ENCODE measurements around the gene NF1. TPM values are rescaled to one million over a fixed set of nuclear protein-coding genes. Genes with fewer than 3 reads are reported as not detected.

The NF1 gene
- total RNA-seq, 4 donors from 2014 or later = 41.7 to 69.9 (median 54.4) TPM

DNA sequence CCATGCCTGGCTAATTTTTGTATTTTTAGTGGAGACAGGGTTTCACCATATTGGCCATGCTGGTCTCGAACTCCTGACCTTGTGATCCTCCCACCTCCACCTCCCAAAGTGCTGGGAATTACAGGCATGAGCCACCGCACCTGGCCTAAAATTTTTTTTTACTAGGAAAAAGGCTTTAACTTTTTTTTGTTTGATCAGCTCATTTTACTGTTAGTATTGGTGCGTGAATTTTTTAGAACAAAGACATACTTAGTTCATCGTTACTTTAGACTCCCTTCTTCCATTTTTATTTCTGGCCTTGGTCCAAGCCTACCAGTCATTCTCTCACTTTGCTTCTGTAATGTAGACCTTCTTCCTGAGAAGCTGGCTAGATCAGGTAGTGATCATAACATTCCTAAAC lies 271.3 kb downstream of the NF1 start:
- Histone ChIP-seq H3K9me3 (no peaks in the 10 kb centered on the region), H3K27ac (no peak overlapping the region), H3K36me3 (peaks cover 0 to 63% of the 10 kb centered on the region in 2 donors), H3K4me1 (no peaks in the 10 kb centered on the region), H3K27me3 (no peaks in the 10 kb centered on the region), H3K4me3 (no peak overlapping the region)
- WGBS, 2 donors (ENCODE audit: low coverage in 1 of 2) = 98 to 100% methylated on average over 2 to 4 of the region's 4 CpGs
- ATAC-seq = no peak
- TF ChIP-seq POLR2AphosphoS5 (IDR thresholded peaks at IDR 0.05) = no peak
- no peak for TF ChIP-seq EP300 (IDR thresholded peaks at IDR 0.05)
- no peak for TF ChIP-seq POLR2A (IDR thresholded peaks at IDR 0.05)
- TF ChIP-seq, protein P1, sequence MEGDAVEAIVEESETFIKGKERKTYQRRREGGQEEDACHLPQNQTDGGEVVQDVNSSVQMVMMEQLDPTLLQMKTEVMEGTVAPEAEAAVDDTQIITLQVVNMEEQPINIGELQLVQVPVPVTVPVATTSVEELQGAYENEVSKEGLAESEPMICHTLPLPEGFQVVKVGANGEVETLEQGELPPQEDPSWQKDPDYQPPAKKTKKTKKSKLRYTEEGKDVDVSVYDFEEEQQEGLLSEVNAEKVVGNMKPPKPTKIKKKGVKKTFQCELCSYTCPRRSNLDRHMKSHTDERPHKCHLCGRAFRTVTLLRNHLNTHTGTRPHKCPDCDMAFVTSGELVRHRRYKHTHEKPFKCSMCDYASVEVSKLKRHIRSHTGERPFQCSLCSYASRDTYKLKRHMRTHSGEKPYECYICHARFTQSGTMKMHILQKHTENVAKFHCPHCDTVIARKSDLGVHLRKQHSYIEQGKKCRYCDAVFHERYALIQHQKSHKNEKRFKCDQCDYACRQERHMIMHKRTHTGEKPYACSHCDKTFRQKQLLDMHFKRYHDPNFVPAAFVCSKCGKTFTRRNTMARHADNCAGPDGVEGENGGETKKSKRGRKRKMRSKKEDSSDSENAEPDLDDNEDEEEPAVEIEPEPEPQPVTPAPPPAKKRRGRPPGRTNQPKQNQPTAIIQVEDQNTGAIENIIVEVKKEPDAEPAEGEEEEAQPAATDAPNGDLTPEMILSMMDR (IDR thresholded peaks at IDR 0.05) = no peak

DNA sequence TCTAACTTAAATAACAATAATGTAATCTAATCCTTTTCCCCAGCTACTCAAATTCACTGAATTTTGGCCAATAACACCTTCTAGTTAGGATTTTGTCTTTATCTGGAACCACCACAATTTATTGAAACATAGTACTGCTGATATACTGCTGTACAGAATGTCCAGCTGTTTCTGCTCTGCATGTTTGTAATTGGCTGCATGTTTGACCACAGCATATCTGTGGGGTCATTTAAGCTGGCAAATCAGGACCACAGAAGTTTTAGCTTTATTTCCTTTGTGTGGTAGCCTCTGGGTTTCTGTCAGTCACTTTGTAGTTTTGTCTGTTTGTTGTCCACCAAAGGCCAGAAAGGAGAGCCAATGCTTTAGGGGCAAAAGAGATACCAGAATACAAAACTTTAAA lies 274.5 kb downstream of the NF1 start:
- no peaks in the 10 kb centered on the region for H3K4me1 ChIP-seq

DNA sequence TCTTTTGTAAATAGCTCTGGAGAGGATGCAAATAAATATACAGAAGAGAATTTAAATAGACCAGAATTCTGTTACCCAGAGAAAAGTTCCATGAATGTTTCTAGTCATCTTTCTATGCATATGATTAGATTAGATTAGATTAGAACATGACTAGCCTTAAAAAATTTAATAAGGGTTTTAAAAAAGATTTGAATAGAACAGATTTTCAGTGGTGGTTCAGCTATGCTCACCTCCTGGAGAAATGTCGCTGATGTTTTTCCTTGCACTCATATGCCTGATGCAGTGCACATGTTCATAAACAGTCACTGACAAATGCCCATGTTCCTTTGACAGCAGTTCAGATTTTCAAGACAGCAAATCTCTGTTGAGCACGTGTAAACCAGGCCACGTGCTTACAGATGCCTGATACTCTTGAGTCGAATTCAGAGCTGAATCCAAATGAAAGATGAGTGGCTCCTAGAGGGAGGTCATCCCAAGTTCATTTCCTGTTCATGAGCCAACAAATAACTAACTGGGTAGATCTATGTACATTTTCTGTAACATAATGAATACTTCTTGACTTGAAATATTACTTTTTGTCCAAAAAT lies 276.8 kb downstream of the NF1 start:
- no peak for ATAC-seq
- Histone ChIP-seq H3K36me3 (peaks cover 0 to 50% of the 10 kb centered on the region in 2 donors), H3K9me3 (no peaks in the 10 kb centered on the region), H3K4me1 (no peaks in the 10 kb centered on the region), H3K4me3 (no peak overlapping the region), H3K27me3 (no peaks in the 10 kb centered on the region), H3K27ac (no peak overlapping the region)
- 20 to 23% methylated on average over 2 to 4 of the region's 4 CpGs for WGBS, 2 donors (ENCODE audit: low coverage in 1 of 2)
- TF ChIP-seq, protein P1 (IDR thresholded peaks at IDR 0.05) = no peak
- no peak for TF ChIP-seq EP300 (IDR thresholded peaks at IDR 0.05)
- TF ChIP-seq POLR2AphosphoS5 (IDR thresholded peaks at IDR 0.05) = no peak
- no peak for TF ChIP-seq POLR2A (IDR thresholded peaks at IDR 0.05)

More for the DNA sequence above, 274.5 kb downstream of the NF1 start:
- TF ChIP-seq, protein P1 (IDR thresholded peaks at IDR 0.05) = no peak
- TF ChIP-seq EP300 (IDR thresholded peaks at IDR 0.05) (no peak), POLR2AphosphoS5 (IDR thresholded peaks at IDR 0.05) (no peak), POLR2A (IDR thresholded peaks at IDR 0.05) (no peak)
- Histone ChIP-seq H3K9me3 (no peaks in the 10 kb centered on the region), H3K27ac (no peak overlapping the region), H3K4me3 (no peak overlapping the region), H3K36me3 (peaks cover 0 to 49% of the 10 kb centered on the region in 2 donors), H3K27me3 (no peaks in the 10 kb centered on the region)
- no peak for ATAC-seq

DNA sequence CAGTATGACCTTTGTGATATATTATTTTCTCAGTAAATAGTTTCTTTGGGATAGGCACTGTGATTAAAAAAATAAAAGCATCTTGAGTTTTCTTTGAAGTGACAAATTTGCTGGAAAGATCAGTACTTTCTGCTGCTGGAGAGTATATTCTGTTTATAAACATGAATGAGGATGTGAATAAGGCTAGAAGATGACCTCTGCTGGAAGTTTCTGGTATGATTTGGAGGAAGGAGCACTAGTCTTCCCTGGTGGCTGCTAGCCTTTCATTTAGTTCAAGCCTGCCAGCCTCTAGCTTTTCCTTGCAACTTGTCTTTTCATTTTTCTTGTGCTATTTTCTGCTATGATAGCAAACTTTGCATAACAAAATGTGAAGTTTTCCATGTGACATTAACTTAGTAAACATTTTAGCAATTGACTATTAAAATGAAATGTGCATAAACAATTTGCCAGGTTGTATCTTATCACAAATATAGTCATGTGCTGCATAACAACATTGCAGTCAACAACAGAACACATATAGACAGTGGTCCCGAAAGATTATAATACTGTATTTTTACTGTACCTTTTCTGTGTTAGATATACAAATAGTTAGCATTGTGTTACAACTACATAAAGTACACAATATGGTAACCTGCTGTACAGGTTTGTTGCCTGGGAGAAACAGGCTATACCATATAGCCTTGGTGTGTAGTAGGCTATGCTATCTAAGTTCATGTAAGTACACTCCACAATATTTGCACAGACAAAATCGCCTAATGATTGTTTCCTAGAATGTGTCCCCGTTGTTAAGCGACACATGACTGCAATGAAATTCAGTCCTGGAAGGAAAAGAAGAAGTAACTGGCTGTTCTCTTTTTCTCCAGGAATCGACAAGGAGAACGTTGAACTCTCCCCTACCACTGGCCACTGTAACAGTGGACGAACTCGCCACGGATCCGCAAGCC lies 278.6 kb downstream of the NF1 start:
- H3K27me3 ChIP-seq = no peaks in the 10 kb centered on the region
- ATAC-seq = peak; percentile 19
- 80 to 90% methylated on average over 6 to 10 of the region's 10 CpGs for WGBS, 2 donors (ENCODE audit: low coverage in 1 of 2)
- no peak for TF ChIP-seq POLR2A (IDR thresholded peaks at IDR 0.05)
- TF ChIP-seq, protein P1 (IDR thresholded peaks at IDR 0.05) = peak; percentile 10 to 49 (median 40)
- no peak overlapping the region for H3K4me3 ChIP-seq
- H3K9me3 ChIP-seq = no peaks in the 10 kb centered on the region
- no peak overlapping the region for H3K27ac ChIP-seq
- H3K36me3 ChIP-seq = peaks cover 0 to 40% of the 10 kb centered on the region in 2 donors
- H3K4me1 ChIP-seq = no peaks in the 10 kb centered on the region

DNA sequence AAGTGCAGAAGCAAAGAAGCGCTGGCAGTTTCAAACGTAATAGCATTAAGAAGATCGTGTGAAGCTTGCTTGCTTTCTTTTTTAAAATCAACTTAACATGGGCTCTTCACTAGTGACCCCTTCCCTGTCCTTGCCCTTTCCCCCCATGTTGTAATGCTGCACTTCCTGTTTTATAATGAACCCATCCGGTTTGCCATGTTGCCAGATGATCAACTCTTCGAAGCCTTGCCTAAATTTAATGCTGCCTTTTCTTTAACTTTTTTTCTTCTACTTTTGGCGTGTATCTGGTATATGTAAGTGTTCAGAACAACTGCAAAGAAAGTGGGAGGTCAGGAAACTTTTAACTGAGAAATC lies 279.3 kb downstream of the NF1 start:
- Histone ChIP-seq H3K27me3 (no peaks in the 10 kb centered on the region), H3K27ac (no peak overlapping the region), H3K9me3 (no peaks in the 10 kb centered on the region), H3K36me3 (peaks cover 0 to 40% of the 10 kb centered on the region in 2 donors), H3K4me3 (no peak overlapping the region), H3K4me1 (no peaks in the 10 kb centered on the region)
- TF ChIP-seq POLR2AphosphoS5 (IDR thresholded peaks at IDR 0.05) (no peak), EP300 (IDR thresholded peaks at IDR 0.05) (no peak), POLR2A (IDR thresholded peaks at IDR 0.05) (no peak)
- TF ChIP-seq, protein P1 (IDR thresholded peaks at IDR 0.05) = no peak
- ATAC-seq = no peak
- 69 to 78% methylated on average over 5 to 6 of the region's 6 CpGs for WGBS, 2 donors (ENCODE audit: low coverage in 1 of 2)

Measured in gastroesophageal sphincter (tissue), 4 donors.